IPS-20b (cell line): ENCODE data around the gene CACHD1.
"Not testable (repeated sequence)": the region's sequence is repeated elsewhere in the genome, so short reads cannot be mapped to it uniquely, and the experiment has no call there.

ENCODE experiments used
- H3K27ac ChIP-seq: one replicate; pipeline ENCODE4 v1.5.1; 2013; ENCODE audit warnings: low read length
- H3K27me3 ChIP-seq: 2 replicates; pipeline ENCODE4 v1.6.1; 2013; ENCODE audit warnings: mild to moderate bottlenecking, low read length, inconsistent platforms; ENCODE audit not compliant: insufficient read depth
- H3K36me3 ChIP-seq: 2 replicates; pipeline ENCODE4 v1.6.1; 2013; ENCODE audit warnings: low read depth, mild to moderate bottlenecking, inconsistent platforms, low read length, moderate library complexity; ENCODE audit not compliant: insufficient read depth
- H3K4me1 ChIP-seq: 2 replicates; pipeline ENCODE4 v1.6.1; 2013; ENCODE audit warnings: mild to moderate bottlenecking, control low read depth, inconsistent platforms, low read length, moderate library complexity; ENCODE audit not compliant: insufficient read depth
- H3K4me3 ChIP-seq: 2 replicates; pipeline ENCODE4 v1.5.1; 2013; ENCODE audit warnings: mild to moderate bottlenecking, low read length, inconsistent platforms
- H3K9ac ChIP-seq: 2 replicates; pipeline ENCODE4 v1.6.1; 2013; ENCODE audit warnings: low read depth, mild to moderate bottlenecking, inconsistent platforms, low read length, moderate library complexity
- H3K9me3 ChIP-seq: 2 replicates; pipeline ENCODE4 v1.6.1; 2013; ENCODE audit warnings: mild to moderate bottlenecking, low read depth, low read length, inconsistent platforms; ENCODE audit not compliant: insufficient read depth

CACHD1 gene

DNA sequence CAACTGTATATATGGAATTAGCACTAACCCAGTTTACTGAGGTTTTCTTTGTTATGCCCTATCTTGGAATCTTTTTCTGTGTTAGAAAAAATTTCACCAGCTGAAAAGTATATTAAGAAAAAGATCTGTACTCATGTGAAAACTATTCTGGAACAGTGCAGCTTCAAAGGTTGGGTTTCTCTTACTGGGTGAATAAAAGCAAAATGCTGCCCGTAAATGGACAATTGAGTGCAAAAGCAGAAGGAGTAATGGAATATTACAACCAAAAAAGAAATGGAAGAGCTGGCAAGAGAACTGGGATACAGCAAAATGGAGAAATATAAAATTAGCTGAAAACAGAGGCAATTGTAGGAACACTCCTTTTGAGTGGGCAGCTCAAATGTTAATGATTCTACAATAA lies 257.9 kb downstream of the CACHD1 start:
- no peak overlapping the region for H3K4me3 ChIP-seq
- H3K4me1 ChIP-seq = no peaks in the 10 kb centered on the region
- H3K27ac ChIP-seq = no peak overlapping the region
- no peaks in the 10 kb centered on the region; the same call in 1 of the 2 replicates for H3K27me3 ChIP-seq
- H3K36me3 ChIP-seq = no peaks in the 10 kb centered on the region
- no peaks in the 10 kb centered on the region for H3K9me3 ChIP-seq
- H3K9ac ChIP-seq = no peak overlapping the region

DNA sequence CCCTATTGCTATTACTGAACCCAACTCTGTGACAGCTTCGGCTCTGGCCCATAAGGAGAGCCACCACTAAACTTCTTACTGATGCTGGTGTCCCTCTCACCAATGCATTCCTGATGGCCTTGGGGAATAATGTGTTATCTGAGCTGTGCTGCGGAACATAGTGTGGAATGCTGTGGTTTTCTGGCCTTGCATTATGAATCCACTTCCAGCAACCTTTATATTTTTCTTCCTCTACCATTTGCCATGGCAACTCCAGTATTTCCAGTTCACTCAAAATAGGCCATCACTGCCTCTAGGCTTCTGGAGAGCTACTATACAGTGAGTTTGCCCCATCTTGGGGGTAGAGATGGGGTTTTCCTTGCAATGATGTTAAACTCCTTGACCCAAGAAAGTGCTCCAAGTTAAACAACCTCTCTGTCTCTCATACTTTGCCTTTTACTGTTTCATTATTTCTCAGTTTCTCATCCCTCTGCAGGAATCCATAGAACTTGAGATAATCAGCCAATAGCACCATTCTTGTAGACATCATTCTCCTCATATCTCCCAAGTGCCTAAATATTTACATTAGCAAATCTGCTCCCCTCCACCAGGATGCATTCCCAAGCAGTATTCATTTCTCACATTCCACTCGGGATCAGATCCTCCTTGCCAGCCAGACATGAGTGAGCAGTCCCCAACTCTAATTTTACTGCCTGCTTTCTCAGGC lies 263.8 kb downstream of the CACHD1 start:
- Histone ChIP-seq H3K4me1 (peaks cover 4% of the 10 kb centered on the region; the same call in 1 of the 2 replicates), H3K27me3 (no peaks in the 10 kb centered on the region; the same call in none of the 2 replicates), H3K4me3 (no peak overlapping the region), H3K36me3 (no peaks in the 10 kb centered on the region), H3K27ac (no peak overlapping the region), H3K9ac (no peak overlapping the region), H3K9me3 (no peaks in the 10 kb centered on the region)

DNA sequence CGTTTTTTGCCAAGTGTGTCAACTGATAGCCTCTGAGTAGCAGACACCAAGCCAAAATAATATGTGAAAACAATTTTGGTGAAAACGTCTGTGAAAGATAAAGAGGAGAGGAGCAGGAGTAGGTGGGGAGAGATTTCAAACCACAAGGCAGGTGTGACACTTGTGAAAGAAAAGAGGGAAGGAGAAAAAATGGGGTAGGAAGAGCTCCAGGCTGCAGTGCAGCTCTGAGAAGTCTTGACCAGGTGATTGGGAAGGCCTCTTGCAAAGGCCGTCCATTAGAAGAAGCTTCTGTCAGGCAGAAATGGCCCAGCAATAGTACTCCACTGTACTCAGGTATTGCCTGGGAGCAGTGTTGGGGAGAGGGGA lies 264.3 kb downstream of the CACHD1 start:
- Histone ChIP-seq H3K4me3 (no peak overlapping the region), H3K4me1 (peaks cover 4% of the 10 kb centered on the region; the same call in 1 of the 2 replicates), H3K27ac (no peak overlapping the region), H3K36me3 (no peaks in the 10 kb centered on the region), H3K9me3 (no peaks in the 10 kb centered on the region), H3K9ac (no peak overlapping the region), H3K27me3 (peaks cover 3% of the 10 kb centered on the region)

DNA sequence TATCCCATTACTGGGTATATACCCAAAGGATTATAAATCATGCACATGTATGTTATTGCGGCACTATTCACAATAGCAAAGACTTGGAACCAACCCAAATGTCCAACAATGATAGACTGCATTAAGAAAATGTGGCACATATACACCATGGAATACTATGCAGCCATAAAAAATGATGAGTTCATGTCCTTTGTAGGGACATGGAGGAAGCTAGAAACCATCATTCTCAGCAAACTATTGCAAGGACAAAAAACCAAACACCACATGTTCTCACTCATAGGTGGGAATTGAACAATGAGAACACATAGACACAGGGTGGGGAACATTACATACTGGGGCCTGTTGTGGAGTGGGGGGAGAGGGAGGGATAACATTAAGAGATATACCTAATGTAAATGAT lies 270.8 kb downstream of the CACHD1 start:
- H3K27ac ChIP-seq, H3K4me3 ChIP-seq, H3K9ac ChIP-seq, H3K4me1 ChIP-seq, H3K27me3 ChIP-seq, H3K36me3 ChIP-seq, H3K9me3 ChIP-seq: not testable (repeated sequence)
